ENCODE measurements around the gene KANK3.
"Not testable (repeated sequence)": the region's sequence is repeated elsewhere in the genome, so short reads cannot be mapped to it uniquely, and the experiment has no call there.

The KANK3 gene

DNA sequence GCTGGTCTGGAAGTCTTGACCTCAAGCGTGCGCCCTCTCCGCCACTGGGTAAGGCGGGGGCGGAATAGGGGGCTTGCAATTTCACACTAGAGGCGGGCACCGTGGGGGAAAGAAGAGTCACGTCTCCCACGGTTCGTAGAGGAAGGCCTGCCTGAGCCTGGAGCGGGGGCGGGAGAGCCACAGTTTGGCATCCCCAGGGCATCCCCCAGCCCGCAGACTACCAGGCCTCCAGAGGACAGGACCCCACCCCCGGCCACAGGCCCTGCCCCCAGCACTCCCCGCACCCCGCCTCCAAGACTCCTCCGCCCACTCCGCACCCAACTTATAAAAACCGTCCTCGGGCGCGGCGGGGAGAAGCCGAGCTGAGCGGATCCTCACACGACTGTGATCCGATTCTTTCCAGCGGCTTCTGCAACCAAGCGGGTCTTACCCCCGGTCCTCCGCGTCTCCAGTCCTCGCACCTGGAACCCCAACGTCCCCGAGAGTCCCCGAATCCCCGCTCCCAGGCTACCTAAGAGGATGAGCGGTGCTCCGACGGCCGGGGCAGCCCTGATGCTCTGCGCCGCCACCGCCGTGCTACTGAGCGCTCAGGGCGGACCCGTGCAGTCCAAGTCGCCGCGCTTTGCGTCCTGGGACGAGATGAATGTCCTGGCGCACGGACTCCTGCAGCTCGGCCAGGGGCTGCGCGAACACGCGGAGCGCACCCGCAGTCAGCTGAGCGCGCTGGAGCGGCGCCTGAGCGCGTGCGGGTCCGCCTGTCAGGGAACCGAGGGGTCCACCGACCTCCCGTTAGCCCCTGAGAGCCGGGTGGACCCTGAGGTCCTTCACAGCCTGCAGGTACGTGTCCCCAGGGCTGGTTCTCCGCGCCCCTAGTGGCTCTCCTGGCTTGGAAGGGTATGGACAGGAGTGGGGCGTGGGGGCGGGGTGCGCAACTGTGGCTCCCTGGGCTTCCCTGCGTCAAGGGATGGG is 21.0 kb upstream of the KANK3 start, which contains the start of gene ANGPTL4:
Gene ANGPTL4, plus strand, starts transcription at position 353 of the 969 bp plus-strand sequence. Its CDS starts 167 bp downstream, at position 520.
- DNase-seq (ENCODE audit: low read depth), result peak; percentile 80
- H3K4me3 ChIP-seq (ENCODE audit: low read length), result peak within 1 kb of the TSS; percentile 62
- TF ChIP-seq, protein P1, sequence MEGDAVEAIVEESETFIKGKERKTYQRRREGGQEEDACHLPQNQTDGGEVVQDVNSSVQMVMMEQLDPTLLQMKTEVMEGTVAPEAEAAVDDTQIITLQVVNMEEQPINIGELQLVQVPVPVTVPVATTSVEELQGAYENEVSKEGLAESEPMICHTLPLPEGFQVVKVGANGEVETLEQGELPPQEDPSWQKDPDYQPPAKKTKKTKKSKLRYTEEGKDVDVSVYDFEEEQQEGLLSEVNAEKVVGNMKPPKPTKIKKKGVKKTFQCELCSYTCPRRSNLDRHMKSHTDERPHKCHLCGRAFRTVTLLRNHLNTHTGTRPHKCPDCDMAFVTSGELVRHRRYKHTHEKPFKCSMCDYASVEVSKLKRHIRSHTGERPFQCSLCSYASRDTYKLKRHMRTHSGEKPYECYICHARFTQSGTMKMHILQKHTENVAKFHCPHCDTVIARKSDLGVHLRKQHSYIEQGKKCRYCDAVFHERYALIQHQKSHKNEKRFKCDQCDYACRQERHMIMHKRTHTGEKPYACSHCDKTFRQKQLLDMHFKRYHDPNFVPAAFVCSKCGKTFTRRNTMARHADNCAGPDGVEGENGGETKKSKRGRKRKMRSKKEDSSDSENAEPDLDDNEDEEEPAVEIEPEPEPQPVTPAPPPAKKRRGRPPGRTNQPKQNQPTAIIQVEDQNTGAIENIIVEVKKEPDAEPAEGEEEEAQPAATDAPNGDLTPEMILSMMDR (IDR thresholded peaks at IDR 0.05; ENCODE audit: insufficient read depth, low read depth, low read length, missing control alignments), result peak; percentile 3

GRCh38 chr19:8361921-8362793 is 19.1 kb upstream of the KANK3 start:
- H3K4me3 ChIP-seq (ENCODE audit: low read length), result no peak overlapping the region
- TF ChIP-seq, protein P1 (IDR thresholded peaks at IDR 0.05; ENCODE audit: insufficient read depth, low read depth, low read length, missing control alignments), result no peak
- peak; percentile 100 for DNase-seq (ENCODE audit: low read depth)

DNA sequence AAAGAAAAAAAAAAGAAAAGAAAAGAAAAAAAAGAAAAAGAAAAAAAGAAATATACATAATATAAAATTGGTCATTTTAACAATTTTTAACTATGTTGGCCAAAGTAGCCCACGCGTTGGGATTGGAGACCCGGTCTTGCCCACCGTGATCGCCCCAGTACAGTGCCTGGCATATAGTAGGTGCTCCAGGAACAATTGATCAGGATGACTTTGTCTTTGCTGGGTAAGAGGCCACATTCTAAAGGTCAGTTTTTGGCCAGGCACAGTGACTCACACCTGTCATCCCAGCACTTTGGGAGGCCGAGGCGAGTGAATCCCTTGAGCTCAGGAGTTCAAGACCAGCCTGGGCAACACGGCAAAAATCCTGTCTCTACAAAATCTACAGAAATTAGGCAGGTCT is 17.1 kb upstream of the KANK3 start:
- TF ChIP-seq, protein P1 (IDR thresholded peaks at IDR 0.05; ENCODE audit: insufficient read depth, low read depth, low read length, missing control alignments), result no peak
- no peak for DNase-seq (ENCODE audit: low read depth)
- H3K4me3 ChIP-seq (ENCODE audit: low read length), result no peak overlapping the region

DNA sequence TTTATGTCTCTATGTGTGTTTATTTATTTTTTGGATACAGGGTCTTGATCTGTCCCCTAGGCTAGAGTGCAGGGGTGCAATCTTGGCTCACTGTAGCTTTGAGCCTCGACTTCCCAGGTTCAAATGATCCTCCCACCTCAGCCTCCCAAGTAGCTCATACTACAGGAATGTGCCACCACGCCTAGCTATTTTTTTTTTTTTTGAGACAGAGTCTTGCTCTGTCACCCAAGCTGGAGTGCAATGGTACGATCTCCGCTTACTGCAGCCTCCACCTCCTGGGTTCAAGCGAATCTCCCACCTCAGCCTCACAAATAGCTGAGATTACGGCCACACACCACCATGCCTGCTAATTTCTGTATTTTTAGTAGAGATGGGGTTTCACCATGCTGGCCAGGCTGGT is 15.9 kb upstream of the KANK3 start:
- no peak for DNase-seq (ENCODE audit: low read depth)
- TF ChIP-seq, protein P1 (IDR thresholded peaks at IDR 0.05; ENCODE audit: insufficient read depth, low read depth, low read length, missing control alignments), result no peak

GRCh38 chr19:8357007-8357521 is 14.0 kb upstream of the KANK3 start:
- TF ChIP-seq, protein P1 (IDR thresholded peaks at IDR 0.05; ENCODE audit: insufficient read depth, low read depth, low read length, missing control alignments), result no peak
- H3K4me3 ChIP-seq (ENCODE audit: low read length), result no peak overlapping the region
- no peak for DNase-seq (ENCODE audit: low read depth)

More for the DNA sequence above, 15.9 kb upstream of the KANK3 start:
- no peak overlapping the region for H3K4me3 ChIP-seq (ENCODE audit: low read length)

DNA sequence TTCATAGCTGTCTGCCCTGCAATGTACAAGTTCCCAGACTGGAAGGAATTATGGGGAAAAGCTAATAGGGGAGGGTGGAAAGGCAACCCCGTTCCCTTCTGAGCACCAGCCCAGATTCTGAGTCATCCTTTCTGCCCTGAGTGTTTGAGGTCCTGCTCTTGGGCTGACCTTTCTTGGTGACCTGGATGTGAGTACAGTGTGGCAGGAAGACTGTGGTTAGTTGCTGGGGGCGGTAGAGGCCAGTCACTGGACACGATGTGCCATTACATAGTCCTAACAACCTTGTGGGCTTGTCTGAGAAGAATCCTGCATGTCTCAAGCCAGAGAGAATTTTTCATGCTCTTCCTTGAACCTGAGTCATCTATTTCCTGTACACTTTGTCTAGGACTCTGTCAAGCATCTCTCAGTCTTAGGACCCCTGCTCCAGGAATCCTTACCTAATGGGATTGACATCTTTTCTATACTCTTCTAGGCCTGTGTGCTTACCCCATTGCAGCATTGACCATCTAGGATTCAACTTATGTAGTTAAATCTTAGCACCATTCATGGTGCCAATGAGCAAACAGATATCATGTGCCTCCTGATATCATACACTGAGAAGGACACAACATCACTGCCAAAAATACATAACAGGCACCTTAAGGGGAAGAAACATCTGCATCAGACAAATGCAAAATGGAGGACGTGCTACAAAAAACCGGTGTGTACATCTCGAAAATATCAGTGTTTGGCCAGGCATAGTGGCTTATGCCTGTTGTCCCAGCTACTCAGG is 12.8 kb upstream of the KANK3 start:
- TF ChIP-seq, protein P1 (IDR thresholded peaks at IDR 0.05; ENCODE audit: insufficient read depth, low read depth, low read length, missing control alignments), result no peak
- H3K4me3 ChIP-seq (ENCODE audit: low read length), result no peak overlapping the region
- DNase-seq (ENCODE audit: low read depth), result peak; percentile 78

DNA sequence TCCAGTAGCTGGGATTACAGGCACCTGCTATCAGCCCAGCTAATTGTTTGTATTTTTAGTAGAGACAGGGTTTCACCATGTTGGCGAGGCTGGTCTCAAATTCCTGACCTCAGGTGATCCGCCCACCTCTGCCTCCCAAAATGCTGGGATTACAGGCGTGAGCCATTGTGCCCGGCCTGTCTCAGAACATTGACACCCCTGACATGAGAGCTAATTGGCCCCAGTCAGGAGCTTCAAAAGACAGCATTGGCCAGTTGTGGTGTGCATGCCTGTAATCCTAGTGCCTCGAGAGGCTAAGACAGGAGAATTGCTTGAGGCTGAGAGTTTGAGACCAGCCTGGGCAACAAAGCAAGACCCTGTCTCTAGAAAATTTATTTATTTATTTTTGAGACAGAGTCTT is 9.8 kb upstream of the KANK3 start:
- H3K4me3 ChIP-seq (ENCODE audit: low read length), result not testable (repeated sequence)

More for the DNA sequence above, 9.8 kb upstream of the KANK3 start:
- DNase-seq (ENCODE audit: low read depth), result not testable (repeated sequence)

Measured in epithelial cell of esophagus (primary cell).